Heart left ventricle (tissue), 13 donors: Measurements from ENCODE around the gene SEMA6A.

Source experiments
- CTCF ChIP-seq, 12 donors: fragments of 200-600 bp; sonication (generic) in 4 of 12; IDR thresholded peaks; one replicate each; pipeline versions ENCODE4 v1.5.0 to v1.8.0; 2018 to 2022; ENCODE audit warnings: antibody characterized with exemption in 12 of 12, mild to moderate bottlenecking in 5 of 12
- POLR2A ChIP-seq, 2 donors: fragments of 450-650 bp; IDR thresholded peaks; one replicate each; pipeline ENCODE4 v1.6.1; 2017; ENCODE audit warnings: antibody characterized with exemption in 2 of 2, mild to moderate bottlenecking in 2 of 2, moderate library complexity in 2 of 2
- donor health status: ischemic (EF 13 %, LVEDD 7.1; RV severe dilation, severe dysfunction).
- donor health status: DM: no; HTN: yes; CAD: no.
- donor health status: DM: no; HTN: no; CAD: no.
- donor health status: ischemic (EF 25% LVEDD 6.9; RV normal size, moderate dysfunction).
- donor health status: ischemic (EF 25% LVEDD 5.7; RV mildly dilated, moderate dysfunction).
- donor health status: ischemic (EF 35%, LVEDD 5.7; RV mildly dilated, moderate dysfunction).
- donor health status: nonischemic (EF 11% LVEDD 7.7; RV severe dilation, severe dysfunction).
- donor health status: DM: yes; HTN: yes; CAD: no.
- donor health status: PGD.
- donor health status: ischemic (EF 29% LVEDD 5.4; RV normal size, mild dysfunction).
- donor health status: nonischemic (EF 23%, LVEDD 6.1; RV moderate dilation, normal function).

DNA sequence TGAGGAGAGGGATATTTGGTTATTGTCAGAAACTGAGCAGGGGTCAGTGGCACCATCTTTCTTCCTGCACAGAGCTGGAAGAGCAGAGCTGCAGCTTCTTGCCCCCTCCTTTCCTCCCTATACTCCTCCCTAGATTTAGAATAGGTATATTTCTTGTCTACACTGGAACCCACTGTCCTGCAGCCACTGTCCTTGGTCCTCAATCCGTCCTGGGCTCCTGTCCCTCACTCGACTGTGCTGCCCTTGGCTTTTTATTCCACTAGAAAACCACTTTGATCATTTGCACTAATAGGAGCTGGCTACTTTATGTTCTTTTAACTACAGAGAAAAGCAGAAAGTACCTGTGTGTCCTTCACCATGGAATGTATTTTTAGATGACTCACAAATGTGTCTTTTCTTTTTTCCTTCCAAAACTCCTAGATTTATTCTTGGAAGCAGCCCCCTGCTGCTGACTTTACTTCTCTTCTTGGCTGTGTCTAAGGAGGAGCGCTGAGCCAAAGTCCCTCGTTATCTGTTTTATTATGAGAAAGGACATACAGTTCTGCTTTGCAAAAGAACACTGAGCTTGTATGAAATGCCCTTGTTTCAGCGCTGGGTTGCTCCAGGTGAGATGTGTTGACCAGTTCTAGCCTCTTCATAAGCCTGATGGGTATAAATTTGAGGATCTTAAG, 150.9 kb downstream of the SEMA6A start:
- TF ChIP-seq CTCF (IDR thresholded peaks at IDR 0.05): no peak
- no peak for TF ChIP-seq POLR2A (IDR thresholded peaks at IDR 0.05)
